Activated CD4-positive, alpha-beta T cell treated with anti-CD3 and anti-CD28 coated beads, Interleukin-2, Interleukin-6, amounts not matched to agents 100 ng/mL and 50 ng/mL, durations not matched to agents 16 hours and 8 hours (primary cell): ENCODE data around the gene PTGER4.
"Not testable (repeated sequence)": the region's sequence is repeated elsewhere in the genome, so short reads cannot be mapped to it uniquely, and the experiment has no call there.

Experiments
- DNase-seq: peaks from one replicate; pipeline ENCODE4 v3.0.0-alpha.2; 2020

PTGER4 gene

DNA sequence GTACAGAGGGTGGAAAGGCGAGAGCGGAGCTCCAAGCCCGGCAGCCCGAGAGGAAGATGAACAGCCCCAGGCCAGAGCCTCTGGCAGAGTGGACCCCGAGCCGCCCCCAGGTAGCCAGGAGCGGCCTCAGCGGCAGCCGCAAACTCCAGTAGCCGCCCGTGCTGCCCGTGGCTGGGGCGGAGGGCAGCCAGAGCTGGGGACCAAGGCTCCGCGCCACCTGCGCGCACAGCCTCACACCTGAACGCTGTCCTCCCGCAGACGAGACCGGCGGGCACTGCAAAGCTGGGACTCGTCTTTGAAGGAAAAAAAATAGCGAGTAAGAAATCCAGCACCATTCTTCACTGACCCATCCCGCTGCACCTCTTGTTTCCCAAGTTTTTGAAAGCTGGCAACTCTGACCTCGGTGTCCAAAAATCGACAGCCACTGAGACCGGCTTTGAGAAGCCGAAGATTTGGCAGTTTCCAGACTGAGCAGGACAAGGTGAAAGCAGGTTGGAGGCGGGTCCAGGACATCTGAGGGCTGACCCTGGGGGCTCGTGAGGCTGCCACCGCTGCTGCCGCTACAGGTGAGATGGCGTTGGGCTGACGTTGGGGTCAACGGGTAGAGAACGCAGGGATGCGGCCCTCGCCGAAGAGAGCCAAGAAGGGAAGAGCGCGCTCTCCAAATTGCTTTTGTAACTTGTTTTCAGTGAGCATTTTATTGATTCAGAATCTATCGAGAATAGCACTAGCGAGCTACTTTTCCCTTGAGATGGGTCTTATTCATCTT lies at the start of gene PTGER4:
PTGER4 (plus strand) TSS at position 3 of the 769 bp plus-strand sequence. CDS start 1,079 bp downstream, outside the sequence.
- DNase-seq: peak; percentile 63

DNA sequence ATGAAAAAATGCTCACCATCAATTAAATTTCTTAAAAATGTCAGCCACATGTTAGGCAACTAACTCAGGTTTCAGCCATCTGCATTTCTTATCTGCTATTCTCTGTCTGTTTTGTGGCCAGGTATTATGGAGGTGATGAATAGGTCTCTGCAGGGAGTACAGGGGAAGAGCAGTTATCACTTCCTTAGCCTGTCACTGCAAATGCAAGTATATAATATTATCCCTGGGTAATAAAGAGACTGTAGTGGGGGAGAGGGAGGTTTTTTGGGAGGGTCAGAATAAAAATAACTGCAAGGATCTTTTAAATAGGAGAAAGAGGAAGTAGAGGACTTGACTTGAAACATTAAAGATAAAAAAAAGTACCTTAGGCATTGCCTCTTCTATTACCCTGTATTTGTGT lies 49.6 kb upstream of the PTGER4 start:
- DNase-seq: no peak

DNA sequence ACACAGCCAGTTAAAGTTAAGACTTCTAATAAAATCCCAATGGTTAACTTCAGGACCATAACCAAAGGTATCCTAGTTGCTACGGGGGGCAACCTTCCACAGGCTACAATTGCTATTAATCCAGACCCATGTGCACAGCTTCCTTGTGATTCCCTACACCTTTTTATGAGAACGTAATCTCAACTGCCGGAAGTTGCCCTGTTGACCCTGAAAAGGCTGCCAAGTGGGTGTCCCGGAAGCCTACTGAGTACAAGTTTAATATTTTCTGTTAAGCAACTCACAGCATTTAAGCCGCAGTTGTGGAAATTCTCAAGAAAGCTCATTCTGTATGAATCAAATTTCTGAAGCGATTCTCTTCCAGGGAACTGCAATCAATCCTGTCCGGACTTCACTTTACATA lies 48.5 kb upstream of the PTGER4 start:
- DNase-seq: no peak

DNA sequence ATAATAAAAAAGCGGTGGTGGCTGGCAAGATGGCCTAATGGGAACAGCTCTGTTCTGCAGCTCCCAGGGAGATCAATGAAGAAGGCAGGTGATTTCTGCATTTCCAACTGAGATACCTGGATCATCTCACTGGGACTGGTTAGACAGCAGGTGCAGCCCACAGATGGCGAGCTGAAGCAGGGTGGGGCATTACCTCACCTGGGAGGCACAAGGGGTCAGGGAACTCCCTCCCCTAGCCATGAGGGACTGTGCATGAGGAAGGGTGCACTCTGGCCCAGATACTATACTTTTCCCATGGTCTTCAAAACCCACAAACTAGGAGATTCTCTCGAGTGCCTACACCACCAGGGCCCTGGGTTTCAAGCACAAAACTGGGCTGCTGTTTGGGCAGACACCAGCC lies 45.6 kb upstream of the PTGER4 start:
- DNase-seq: no peak

DNA sequence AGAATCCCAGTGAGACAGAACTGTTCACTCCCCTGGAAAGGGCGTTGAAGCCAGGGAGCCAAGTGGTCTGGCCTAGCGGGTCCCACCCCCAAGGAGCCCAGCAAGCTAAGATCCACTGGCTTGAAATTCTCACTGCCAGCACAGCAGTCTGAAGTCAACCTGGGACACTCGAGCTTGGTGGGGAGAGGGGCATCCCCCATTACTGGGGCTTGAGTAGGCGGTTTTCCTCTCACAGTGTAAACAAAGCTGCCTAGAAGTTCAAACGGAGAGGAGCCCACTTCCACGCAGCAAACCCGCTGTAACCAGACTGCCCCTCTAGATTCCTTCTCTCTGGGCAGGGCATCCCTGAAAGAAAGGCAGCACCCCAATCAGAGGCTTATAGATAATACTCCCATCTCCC lies 45.1 kb upstream of the PTGER4 start:
- no peak for DNase-seq

DNA sequence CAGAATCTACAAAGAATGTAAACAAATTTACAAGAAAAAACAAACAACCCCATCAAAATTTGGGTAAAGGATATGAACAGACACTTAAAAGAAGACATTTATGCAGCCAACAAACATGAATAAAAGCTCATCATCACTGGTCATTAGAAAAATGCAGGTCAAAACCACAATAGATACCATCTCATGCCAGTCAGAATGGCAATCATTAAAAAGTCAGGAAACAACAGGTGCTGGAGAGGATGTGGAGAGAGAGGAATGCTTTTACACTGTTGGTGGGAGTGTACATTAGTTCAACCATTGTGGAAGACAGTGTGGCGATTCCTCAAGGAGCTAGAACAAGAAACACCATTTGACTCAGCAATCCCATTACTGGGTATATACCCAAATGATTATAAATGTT lies 40.2 kb upstream of the PTGER4 start:
- not testable (repeated sequence) for DNase-seq

DNA sequence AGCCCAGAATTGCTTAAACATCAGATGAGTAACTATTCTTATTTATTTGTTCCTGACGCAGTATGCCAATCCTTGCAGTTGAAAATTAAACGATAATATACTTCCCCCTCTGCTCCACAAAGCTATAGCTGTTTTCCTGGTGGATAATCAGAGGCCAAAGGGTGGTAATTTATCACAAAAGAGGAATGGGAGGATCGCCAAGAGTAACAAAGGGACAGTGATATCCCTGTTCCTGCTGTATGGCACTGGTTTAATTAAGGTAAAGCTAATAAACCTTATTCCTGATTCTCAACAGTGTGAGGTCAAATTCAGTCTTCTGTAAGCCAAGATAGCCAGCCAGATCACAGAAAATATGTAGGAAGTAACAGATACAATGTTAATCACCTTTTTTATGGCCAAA lies 33.4 kb upstream of the PTGER4 start:
- no peak for DNase-seq

DNA sequence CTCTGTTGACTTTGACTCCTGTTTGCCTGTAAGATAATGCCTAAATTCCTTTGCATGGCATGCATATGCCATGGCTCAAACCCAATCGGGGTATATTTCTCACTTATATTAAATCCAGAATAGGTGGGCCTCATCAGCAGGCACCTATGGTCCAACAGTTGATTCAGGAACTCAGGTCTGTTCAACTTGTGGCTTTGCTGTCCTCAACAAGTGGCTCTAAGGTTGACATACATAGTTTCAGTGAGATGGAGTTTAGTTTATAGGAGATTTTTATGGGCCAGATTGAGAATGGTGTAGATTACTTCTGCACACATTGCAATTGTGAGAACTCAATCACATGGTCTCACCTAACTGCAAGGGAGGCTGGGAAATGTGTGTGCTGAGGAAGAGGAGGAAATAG lies 31.6 kb upstream of the PTGER4 start:
- no peak for DNase-seq

DNA sequence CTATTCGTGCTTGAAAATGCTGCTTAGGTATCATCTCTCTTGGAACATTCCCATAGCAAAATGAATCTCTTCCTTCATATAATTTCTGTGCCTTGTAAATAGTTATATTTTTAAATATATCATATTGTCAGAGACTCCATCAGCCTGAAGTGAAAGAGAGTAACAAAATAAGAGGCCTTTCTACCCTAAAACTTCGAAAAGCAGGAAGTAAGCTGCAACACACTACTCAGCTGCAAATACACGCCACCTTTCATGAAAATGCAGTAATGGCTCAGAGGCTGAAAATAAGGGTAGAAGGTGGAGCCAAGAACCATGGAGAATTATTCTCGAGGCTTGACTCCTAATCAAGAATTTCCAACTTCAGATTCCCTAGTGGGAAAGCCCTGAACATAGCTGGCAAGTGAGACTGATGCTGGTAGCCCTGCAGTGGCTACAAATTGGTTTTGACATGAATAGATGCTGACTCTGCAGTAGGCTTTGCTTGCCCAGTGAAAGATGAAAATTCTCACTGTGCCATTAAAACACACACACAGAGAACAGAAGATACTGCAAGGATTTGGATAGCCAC lies 30.2 kb upstream of the PTGER4 start:
- no peak for DNase-seq

DNA sequence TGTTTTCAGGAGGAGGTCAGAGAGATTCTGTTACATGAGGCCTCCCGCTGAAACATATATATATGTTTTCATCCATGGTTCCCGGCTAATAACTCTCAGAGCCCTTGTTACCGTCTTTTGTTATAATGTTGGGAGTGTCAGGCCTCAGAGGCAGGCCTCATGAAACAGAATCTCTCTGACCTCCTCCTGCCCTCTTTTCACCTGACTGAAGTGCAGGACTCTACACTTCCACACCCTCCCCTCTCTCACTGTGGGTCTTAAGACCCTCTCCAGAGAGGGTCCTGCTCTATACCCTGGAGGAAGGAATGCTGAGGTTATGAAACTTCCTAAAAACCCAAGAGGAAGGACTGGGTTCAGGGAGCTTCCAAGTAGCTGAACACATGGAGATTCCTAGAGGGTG lies 28.5 kb upstream of the PTGER4 start:
- no peak for DNase-seq

DNA sequence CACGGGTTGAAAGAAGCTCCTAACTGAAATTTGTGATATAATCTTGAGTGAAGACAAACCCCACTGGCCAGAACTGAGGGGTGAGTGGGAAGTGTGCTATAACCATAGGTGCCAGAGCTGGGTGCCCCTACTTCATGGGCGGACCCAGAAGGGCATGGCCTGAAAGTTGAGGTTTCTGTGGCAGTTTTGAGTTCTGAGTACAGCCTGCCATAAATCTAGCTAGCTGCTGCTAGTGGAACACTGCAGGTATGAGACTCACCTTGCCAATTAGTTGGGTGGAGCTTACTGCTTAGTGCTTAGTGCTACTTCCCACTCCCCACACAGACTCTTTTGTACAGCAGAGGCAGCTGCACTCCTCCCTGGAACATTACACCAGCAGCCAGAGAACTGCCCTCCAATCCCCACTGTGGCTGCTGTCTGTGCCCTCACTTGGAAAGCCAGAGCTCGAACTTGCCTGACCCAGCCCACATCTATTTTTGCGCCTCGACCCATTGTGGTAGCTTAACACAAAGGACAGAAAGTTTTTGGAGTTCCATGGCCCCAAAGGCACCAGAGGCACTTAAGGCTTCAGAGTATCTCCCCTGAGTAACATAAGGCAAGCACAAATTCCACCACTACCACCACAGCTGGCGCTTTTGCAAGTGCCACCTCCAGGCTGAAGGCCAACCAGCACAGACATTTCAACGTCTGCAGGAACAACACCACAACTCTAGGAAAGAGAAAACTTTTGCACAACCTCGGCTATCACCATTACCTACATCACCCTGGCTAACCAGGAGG lies 27.1 kb upstream of the PTGER4 start:
- peak; percentile 63 for DNase-seq

DNA sequence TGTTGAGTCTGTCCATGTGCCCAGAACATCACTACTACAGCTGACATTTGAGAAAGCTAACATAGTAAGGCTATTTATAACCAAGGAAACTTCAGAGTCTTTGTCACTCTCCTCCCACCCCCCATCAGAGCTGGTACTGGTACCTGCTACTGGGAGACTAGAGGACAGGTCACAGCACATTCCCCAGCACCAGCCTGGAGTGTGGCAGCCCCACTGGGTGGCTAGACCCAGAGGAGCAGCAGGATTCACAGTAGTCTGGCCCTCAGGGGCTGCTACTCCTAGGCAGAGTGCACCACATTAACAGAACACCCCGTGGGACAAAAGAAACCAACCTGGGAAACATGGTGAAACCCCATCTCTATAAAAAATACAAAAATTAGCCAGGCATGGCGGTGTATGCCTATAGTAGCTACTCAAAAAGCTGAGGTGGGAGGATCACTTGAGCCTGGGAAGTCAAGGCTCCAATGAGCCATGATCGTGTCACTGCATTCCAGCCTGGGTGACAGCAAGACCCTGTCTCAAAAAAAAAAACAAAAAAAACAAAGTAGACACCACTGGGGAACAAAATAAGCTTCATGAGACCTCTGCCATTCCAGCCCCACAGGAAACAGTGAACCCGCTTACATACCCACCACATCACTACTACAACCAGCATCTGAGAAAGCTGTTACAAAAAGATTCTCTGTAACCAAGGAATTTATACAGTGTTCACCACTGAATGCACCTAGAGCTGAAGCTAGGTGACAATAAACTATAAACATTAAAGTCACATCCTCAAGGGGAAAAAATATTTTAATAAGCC lies 26.3 kb upstream of the PTGER4 start:
- peak; percentile 19 for DNase-seq

DNA sequence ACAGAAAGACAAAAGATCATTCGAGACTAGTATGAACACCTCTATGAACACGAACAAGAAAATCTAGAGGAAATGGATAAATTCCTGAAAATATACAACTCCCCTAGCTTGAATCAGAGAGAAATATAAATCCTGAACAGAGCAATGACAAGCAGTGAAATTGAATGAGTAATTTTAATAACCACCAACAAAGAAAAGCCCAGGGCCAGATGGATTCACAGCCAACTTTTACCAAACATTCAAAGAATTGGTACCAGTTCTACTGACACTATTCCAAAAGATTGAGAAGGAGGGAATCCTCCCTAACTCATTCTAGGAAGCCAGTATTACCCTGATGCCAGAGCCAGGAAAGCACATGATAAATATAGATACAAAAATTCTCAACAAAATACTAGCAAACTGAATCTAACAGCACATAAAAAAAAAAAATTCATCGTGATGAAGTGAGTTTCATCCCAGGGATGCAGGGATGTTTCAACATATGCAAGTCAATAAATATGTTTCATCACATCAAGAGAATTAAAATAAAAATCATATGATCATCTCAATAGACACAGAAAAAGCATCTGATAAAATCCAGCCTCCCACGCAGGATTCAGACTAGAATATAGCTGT lies 25.2 kb upstream of the PTGER4 start:
- DNase-seq: peak; percentile 28

DNA sequence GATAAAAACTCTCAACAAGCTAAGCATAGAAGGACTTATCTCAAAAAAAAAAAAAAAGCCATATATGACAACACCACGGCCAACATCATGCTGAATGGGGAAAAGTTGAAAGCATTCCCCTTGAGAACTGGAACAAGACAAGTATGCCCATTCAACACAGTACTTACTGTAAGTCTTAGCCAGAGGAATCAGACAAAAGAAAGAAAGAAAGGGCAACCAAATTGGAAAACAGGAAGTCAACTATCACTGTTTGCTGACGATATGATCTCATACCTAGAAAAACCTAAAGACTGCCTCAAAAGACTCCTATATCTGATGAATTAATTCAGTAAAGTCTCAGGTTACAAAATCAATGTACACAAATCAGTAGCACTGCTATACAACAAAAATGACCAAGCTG lies 24.6 kb upstream of the PTGER4 start:
- DNase-seq: peak; percentile 72

DNA sequence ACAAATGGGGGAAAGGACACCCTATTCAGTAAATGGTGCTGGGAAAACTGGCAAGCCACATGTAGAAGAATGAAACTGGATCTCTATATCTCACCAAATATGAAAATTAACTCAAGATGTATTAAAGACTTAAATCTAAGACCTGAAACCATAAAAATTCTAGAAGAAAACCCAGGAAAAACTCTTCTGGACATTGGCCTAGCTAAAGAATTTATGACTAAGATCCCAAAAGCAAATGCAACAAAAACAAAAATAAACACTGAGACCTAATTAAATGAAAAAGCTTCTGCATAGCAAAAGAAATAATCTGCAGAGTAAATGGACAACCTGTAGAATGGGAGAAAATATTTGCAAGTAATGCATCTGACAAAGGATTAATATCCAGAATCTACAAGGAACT lies 23.6 kb upstream of the PTGER4 start:
- not testable (repeated sequence) for DNase-seq

DNA sequence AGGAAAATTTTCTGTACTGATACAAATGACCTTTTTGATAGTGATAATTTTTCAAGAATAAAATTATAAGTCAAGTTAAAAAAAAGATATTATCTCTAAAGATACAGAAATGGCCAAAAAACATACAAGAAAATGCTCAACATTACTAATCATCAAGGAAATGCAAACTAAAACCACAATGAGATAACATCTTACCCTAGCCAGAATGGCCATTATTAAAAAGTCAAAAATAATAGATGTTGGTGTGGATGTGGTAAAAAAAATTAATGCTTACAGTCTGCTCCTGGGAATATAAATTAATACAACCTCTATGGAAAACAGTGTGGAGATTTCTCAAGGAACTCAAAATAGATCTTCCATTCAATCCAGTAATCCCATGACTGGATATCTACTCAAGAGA lies 22.9 kb upstream of the PTGER4 start:
- no peak for DNase-seq

DNA sequence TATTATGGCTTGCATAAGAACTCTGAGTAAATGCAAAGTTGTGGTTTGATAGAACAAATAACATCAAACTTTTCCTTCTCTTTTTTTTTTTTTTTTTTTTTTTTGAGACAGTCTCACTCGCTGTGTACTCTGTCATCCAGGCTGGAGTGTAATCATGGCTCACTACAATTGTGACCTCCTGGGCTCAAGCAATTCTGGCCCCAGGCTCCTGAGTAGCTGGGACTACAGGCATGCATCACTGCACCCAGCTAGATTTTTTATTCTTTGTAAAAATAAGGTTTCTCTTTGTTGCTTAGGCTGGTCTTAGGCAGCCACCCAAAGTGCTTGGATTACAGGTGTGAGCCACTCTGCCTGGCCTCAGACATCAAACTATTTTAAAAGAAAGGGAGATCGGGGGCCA lies 19.0 kb upstream of the PTGER4 start:
- no peak for DNase-seq

DNA sequence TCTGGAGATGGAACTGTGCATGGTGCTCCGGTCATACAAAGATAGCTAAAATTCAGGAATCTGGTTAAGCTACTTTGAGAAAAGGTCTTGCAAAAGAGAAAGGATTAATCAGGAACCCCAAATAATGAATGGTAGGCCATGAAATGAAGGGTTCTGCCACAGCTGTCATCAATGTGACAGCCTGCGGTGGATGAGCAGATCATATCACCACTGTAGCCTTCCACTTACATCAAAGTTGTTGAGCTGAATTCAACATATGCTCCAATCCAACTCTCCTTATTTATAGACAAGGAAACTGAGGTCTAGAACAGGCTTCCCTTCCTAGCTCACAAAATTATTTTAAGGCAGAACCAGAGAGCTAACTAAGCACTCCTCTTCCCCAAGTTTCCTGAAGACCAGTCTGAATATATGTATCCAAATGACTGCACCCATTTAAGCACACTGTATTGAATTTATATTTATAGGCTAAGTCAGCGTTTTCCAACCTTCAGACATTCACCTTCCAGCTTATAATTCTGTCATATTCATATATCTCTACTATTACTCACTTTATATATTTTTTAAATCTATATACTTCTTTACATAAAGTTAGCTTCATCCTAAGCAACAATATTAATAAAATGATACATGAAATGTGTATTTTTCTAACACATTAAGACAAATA lies 13.9 kb upstream of the PTGER4 start:
- DNase-seq: no peak

DNA sequence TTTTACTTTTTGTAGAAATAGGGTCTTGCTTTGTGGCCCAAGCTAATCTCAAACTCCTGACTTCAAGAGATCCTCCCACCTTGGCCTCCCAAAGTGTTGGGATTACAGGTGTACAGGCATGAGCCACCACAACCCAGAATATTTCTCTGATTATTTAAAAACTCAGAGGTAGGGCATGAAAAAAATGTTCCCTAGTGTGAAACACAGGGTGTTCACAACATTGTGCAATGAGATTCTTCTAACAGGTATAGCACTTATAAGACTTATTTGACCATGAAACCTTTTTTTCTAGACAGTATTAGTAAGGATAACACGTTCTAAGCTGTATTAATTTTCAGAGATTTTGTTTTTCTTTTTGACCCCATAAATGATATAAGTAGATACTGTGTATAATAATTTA lies 13.1 kb upstream of the PTGER4 start:
- no peak for DNase-seq

DNA sequence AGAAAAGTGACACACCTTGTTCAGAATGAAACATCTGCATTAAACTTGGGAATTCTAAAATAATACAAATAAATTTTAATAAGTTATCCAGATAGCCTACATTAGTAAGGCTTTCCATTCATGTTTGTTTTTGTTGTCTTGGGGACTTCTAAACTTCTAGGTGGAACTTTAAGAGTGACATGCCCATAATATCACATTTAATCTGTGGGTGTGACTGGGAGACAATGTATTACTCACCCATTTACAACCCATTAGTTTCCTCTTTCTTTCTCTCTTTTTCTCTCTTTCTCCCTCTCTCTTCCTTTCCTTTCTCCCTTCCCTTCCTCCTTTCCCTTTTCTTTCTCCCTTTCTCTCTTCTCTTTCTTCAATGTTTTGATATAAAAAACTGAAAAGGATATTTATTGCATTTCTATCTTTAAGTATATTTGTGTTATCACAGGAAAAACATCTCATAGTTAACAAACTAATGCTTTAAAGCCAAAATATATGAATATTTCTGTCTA lies 12.5 kb upstream of the PTGER4 start:
- no peak for DNase-seq

DNA sequence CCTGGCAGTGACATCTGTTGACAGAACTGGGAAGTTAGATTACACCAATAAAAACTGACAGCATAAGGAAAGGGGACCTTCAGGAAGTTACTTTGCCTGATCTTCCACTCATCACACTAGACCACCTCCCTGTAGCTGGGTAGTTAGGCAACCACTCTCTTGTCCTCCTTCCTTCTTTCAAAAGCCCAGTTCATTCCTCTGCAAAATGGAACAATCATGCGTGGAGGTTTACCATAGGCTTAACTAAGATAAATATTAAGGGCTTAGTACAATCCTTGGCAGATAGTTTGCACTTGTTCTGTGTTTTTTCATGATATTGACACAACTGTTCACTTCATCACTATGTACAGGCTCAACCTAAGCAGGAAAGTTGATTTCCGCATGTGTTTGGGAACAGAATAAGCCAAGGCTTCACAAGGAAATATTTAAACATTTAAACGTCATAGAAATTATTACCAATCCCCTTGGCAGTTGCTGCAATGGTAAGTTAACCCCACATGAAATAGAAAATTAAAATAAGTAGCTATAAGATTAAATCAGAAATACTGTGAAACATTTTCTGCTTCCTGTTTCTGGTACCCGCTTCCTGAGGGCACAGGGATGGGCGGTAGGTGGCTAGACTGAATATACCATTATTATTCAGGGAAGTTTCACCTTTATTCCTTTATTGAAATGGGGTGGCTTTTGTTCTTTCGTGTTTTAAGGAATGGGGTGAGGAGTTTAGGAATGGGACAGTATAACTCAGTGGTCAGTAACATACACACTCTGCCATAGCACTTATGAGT lies 9.9 kb upstream of the PTGER4 start:
- no peak for DNase-seq
